ENCODE measurements around the gene SLC39A5. TPM values are rescaled to one million over a fixed set of nuclear protein-coding genes. Genes with fewer than 3 reads are reported as not detected.
A peak's percentile ranks its signal among the peaks of the same experiment; 100 is the strongest.

Gene SLC39A5
- total RNA-seq, 1 donor from 2014 or later, result not detected

- Mint-ChIP-seq H3K4me3 (ENCODE audit: unreplicated experiment) (peak overlapping the region; percentile 99), H3K4me1 (ENCODE audit: unreplicated experiment) (peaks cover 39% of the 10 kb centered on the region), H3K36me3 (ENCODE audit: low read depth, unreplicated experiment) (peaks cover 8% of the 10 kb centered on the region), H3K27ac (ENCODE audit: unreplicated experiment) (peak overlapping the region; percentile 97), H3K9me3 (ENCODE audit: unreplicated experiment) (no peaks in the 10 kb centered on the region), H3K27me3 (ENCODE audit: unreplicated experiment) (peaks cover 10% of the 10 kb centered on the region)
- DNase-seq (ENCODE audit: low spot score), result peak; percentile 33
- TF ChIP-seq CTCF (IDR thresholded peaks at IDR 0.05; ENCODE audit: unreplicated experiment), result no peak
Measured at GRCh38 chr12:56221232-56221756, 8.6 kb upstream of the SLC39A5 start.

GRCh38 chr12:56221757-56222530 is 7.9 kb upstream of the SLC39A5 start, which contains the start of gene RNF41:
RNF41 (minus strand) TSS chr12:56221922; CDS start chr12:56214047, 7,875 bp downstream.
- peak; percentile 46 for TF ChIP-seq CTCF (IDR thresholded peaks at IDR 0.05; ENCODE audit: unreplicated experiment)
- Mint-ChIP-seq H3K9me3 (ENCODE audit: unreplicated experiment) (no peaks in the 10 kb centered on the region), H3K27me3 (ENCODE audit: unreplicated experiment) (peaks cover 10% of the 10 kb centered on the region), H3K36me3 (ENCODE audit: low read depth, unreplicated experiment) (peaks cover 4% of the 10 kb centered on the region), H3K4me3 (ENCODE audit: unreplicated experiment) (peak within 1 kb of the TSS; percentile 99), H3K27ac (ENCODE audit: unreplicated experiment) (peak within 1 kb of the TSS; percentile 97), H3K4me1 (ENCODE audit: unreplicated experiment) (peaks cover 39% of the 10 kb centered on the region)
- peak; percentile 94 for DNase-seq (ENCODE audit: low spot score)

- no peaks in the 10 kb centered on the region for H3K9me3 Mint-ChIP-seq (ENCODE audit: unreplicated experiment)
- peak; percentile 8 for TF ChIP-seq CTCF (IDR thresholded peaks at IDR 0.05; ENCODE audit: unreplicated experiment)
- H3K4me3 Mint-ChIP-seq (ENCODE audit: unreplicated experiment), result peak overlapping the region; percentile 99
- peaks cover 4% of the 10 kb centered on the region for H3K36me3 Mint-ChIP-seq (ENCODE audit: low read depth, unreplicated experiment)
- H3K27ac Mint-ChIP-seq (ENCODE audit: unreplicated experiment), result peak overlapping the region; percentile 97
- H3K27me3 Mint-ChIP-seq (ENCODE audit: unreplicated experiment), result peaks cover 10% of the 10 kb centered on the region
- no peak for DNase-seq (ENCODE audit: low spot score)
- H3K4me1 Mint-ChIP-seq (ENCODE audit: unreplicated experiment), result peaks cover 39% of the 10 kb centered on the region
Measured at GRCh38 chr12:56222531-56222895, 7.3 kb upstream of the SLC39A5 start.

GRCh38 chr12:56223571-56224101 is 6.2 kb upstream of the SLC39A5 start:
- peaks cover 39% of the 10 kb centered on the region for H3K4me1 Mint-ChIP-seq (ENCODE audit: unreplicated experiment)
- H3K36me3 Mint-ChIP-seq (ENCODE audit: low read depth, unreplicated experiment), result peaks cover 4% of the 10 kb centered on the region
- no peak for DNase-seq (ENCODE audit: low spot score)
- H3K4me3 Mint-ChIP-seq (ENCODE audit: unreplicated experiment), result peak overlapping the region; percentile 67
- peaks cover 10% of the 10 kb centered on the region for H3K27me3 Mint-ChIP-seq (ENCODE audit: unreplicated experiment)
- H3K27ac Mint-ChIP-seq (ENCODE audit: unreplicated experiment), result peak overlapping the region; percentile 90
- no peak for TF ChIP-seq CTCF (IDR thresholded peaks at IDR 0.05; ENCODE audit: unreplicated experiment)
- H3K9me3 Mint-ChIP-seq (ENCODE audit: unreplicated experiment), result no peaks in the 10 kb centered on the region
